Astrocyte (in vitro differentiated cells and primary cell): ENCODE measurements around the gene GDE1. TPM values are rescaled to one million over a fixed set of nuclear protein-coding genes. Genes with fewer than 3 reads are reported as not detected.

Experiments
- DNase-seq: peaks from one replicate; pipeline ENCODE4 v3.0.0-alpha.2; 2010; ENCODE audit warnings: low read depth
- FAIRE-seq: peaks from 2 replicates; lab custom pipeline; 2011; peaks lifted over from hg19 to GRCh38; lab: Jason Lieb, UNC
- H2AFZ ChIP-seq: 2 replicates; pipeline ENCODE4 v1.6.0; 2012; ENCODE audit warnings: low read depth, low read length, inconsistent platforms
- H3K27ac ChIP-seq: 2 replicates; pipeline ENCODE4 v1.5.1; 2011; ENCODE audit warnings: low read depth, low read length, inconsistent platforms
- H3K27me3 ChIP-seq: 2 replicates; pipeline ENCODE4 v1.6.0; 2011; ENCODE audit warnings: low read length, inconsistent platforms; ENCODE audit not compliant: insufficient read depth
- H3K36me3 ChIP-seq: 2 replicates; pipeline ENCODE4 v1.5.1; 2011; ENCODE audit warnings: low read length, inconsistent platforms; ENCODE audit not compliant: insufficient read depth
- H3K4me1 ChIP-seq: 2 replicates; pipeline ENCODE4 v1.5.1; 2011; ENCODE audit warnings: low read length, inconsistent platforms; ENCODE audit not compliant: insufficient read depth
- H3K4me2 ChIP-seq: 2 replicates; pipeline ENCODE4 v1.6.0; 2012; ENCODE audit warnings: low read length, inconsistent platforms
- H3K4me3 ChIP-seq: 2 replicates; pipeline ENCODE4 v1.5.1; 2011; ENCODE audit warnings: low read depth, mild to moderate bottlenecking, low read length, inconsistent platforms; ENCODE audit not compliant: insufficient read depth
- H3K79me2 ChIP-seq: 2 replicates; pipeline ENCODE4 v1.6.0; 2012; ENCODE audit warnings: mild to moderate bottlenecking, low read length, inconsistent platforms; ENCODE audit not compliant: insufficient read depth
- H3K9ac ChIP-seq: 2 replicates; pipeline ENCODE4 v1.6.0; 2012; ENCODE audit warnings: mild to moderate bottlenecking, low read length, inconsistent platforms
- H3K9me3 ChIP-seq: 2 replicates; pipeline ENCODE4 v1.5.1; 2012; ENCODE audit warnings: low read depth, mild to moderate bottlenecking, low read length, inconsistent platforms; ENCODE audit not compliant: insufficient read depth
- H4K20me1 ChIP-seq: 2 replicates; pipeline ENCODE4 v1.6.0; 2012; ENCODE audit warnings: low read length, inconsistent platforms; ENCODE audit not compliant: insufficient read depth
- H3K27ac Mint-ChIP-seq: one replicate; pipeline ENCODE4 v1.8.0; 2021; ENCODE audit warnings: mild to moderate bottlenecking, mixed read lengths; ENCODE audit not compliant: unreplicated experiment
- H3K27me3 Mint-ChIP-seq: one replicate; pipeline ENCODE4 v1.8.0; 2021; ENCODE audit warnings: low read depth, mixed read lengths; ENCODE audit not compliant: unreplicated experiment
- H3K36me3 Mint-ChIP-seq: one replicate; pipeline ENCODE4 v1.8.0; 2021; ENCODE audit warnings: low read depth, mixed read lengths; ENCODE audit not compliant: unreplicated experiment
- H3K4me1 Mint-ChIP-seq: one replicate; pipeline ENCODE4 v1.8.0; 2021; ENCODE audit warnings: low read depth, mixed read lengths; ENCODE audit not compliant: unreplicated experiment
- H3K4me3 Mint-ChIP-seq: one replicate; pipeline ENCODE4 v1.8.0; 2021; ENCODE audit warnings: mild to moderate bottlenecking, moderate library complexity, mixed read lengths; ENCODE audit not compliant: unreplicated experiment
- H3K9me3 Mint-ChIP-seq: one replicate; pipeline ENCODE4 v1.8.0; 2021; ENCODE audit warnings: mild to moderate bottlenecking, mixed read lengths; ENCODE audit not compliant: unreplicated experiment
- CTCF ChIP-seq: IDR thresholded peaks from 2 replicates; pipeline ENCODE4 v1.5.1; 2011; ENCODE audit warnings: low read depth, mild to moderate bottlenecking, inconsistent platforms, low read length, moderate library complexity; ENCODE audit not compliant: insufficient read depth
- EZH2 ChIP-seq: IDR thresholded peaks from 2 replicates; pipeline ENCODE4 v1.6.1; 2012; ENCODE audit warnings: mild to moderate bottlenecking, low read length, inconsistent platforms; ENCODE audit not compliant: insufficient read depth
- total RNA-seq: library from RNA; stranded (reverse); gene quantifications from 2 replicates; pipeline ENCODE4 v1.2.1, GENCODE V29; 2021

The GDE1 gene
- total RNA-seq, 1 donor from 2014 or later = 99.7 TPM

- Mint-ChIP-seq H3K4me1 (no peaks in the 10 kb centered on the region), H3K9me3 (peaks cover 2% of the 10 kb centered on the region), H3K4me3 (no peak overlapping the region), H3K27me3 (no peaks in the 10 kb centered on the region), H3K36me3 (peaks cover 15% of the 10 kb centered on the region), H3K27ac (no peak overlapping the region)
- Histone ChIP-seq H2AFZ (no peak overlapping the region), H3K4me2 (no peak overlapping the region), H3K27ac (no peak overlapping the region), H3K79me2 (peaks cover 17% of the 10 kb centered on the region), H3K36me3 (peaks cover 13% of the 10 kb centered on the region), H3K9ac (no peak overlapping the region), H4K20me1 (peaks cover 21% of the 10 kb centered on the region), H3K4me3 (no peak overlapping the region), H3K9me3 (no peaks in the 10 kb centered on the region), H3K27me3 (no peaks in the 10 kb centered on the region), H3K4me1 (no peaks in the 10 kb centered on the region)
- FAIRE-seq (no peak), DNase-seq (no peak)
- no peak for TF ChIP-seq EZH2
- TF ChIP-seq CTCF = no peak
These were observed 44.5 kb upstream of the GDE1 start for GRCh38 chr16:19566362-19566761.

- FAIRE-seq (no peak), DNase-seq (no peak)
- peaks cover 2% of the 10 kb centered on the region for H3K9me3 Mint-ChIP-seq
- peaks cover 15% of the 10 kb centered on the region for H3K36me3 Mint-ChIP-seq
- Histone ChIP-seq H3K27ac (no peak overlapping the region), H3K27me3 (no peaks in the 10 kb centered on the region), H3K9ac (no peak overlapping the region), H3K4me3 (no peak overlapping the region), H3K79me2 (peaks cover 34% of the 10 kb centered on the region), H2AFZ (no peak overlapping the region), H3K4me2 (no peak overlapping the region), H3K9me3 (no peaks in the 10 kb centered on the region), H4K20me1 (peaks cover 22% of the 10 kb centered on the region), H3K36me3 (peaks cover 10% of the 10 kb centered on the region), H3K4me1 (no peaks in the 10 kb centered on the region)
- H3K27me3 Mint-ChIP-seq = no peaks in the 10 kb centered on the region
- H3K27ac Mint-ChIP-seq = no peak overlapping the region
- no peak overlapping the region for H3K4me3 Mint-ChIP-seq
- TF ChIP-seq CTCF (no peak), EZH2 (no peak)
- H3K4me1 Mint-ChIP-seq = no peaks in the 10 kb centered on the region
These were observed 41.5 kb upstream of the GDE1 start for GRCh38 chr16:19563377-19563776.

GRCh38 chr16:19560078-19560477, 38.2 kb upstream of the GDE1 start:
- H3K4me3 Mint-ChIP-seq = no peak overlapping the region
- Histone ChIP-seq H3K36me3 (peaks cover 3% of the 10 kb centered on the region), H3K27ac (no peak overlapping the region), H3K4me2 (no peak overlapping the region), H3K4me1 (peaks cover 4% of the 10 kb centered on the region), H4K20me1 (peaks cover 16% of the 10 kb centered on the region), H3K79me2 (peaks cover 53% of the 10 kb centered on the region), H3K9ac (no peak overlapping the region), H3K4me3 (no peak overlapping the region), H3K27me3 (no peaks in the 10 kb centered on the region), H2AFZ (no peak overlapping the region), H3K9me3 (no peaks in the 10 kb centered on the region)
- H3K27ac Mint-ChIP-seq = no peak overlapping the region
- no peaks in the 10 kb centered on the region for H3K27me3 Mint-ChIP-seq
- peaks cover 6% of the 10 kb centered on the region for H3K36me3 Mint-ChIP-seq
- FAIRE-seq (no peak), DNase-seq (no peak)
- no peak for TF ChIP-seq EZH2
- TF ChIP-seq CTCF = no peak
- peaks cover 3% of the 10 kb centered on the region for H3K4me1 Mint-ChIP-seq
- peaks cover 2% of the 10 kb centered on the region for H3K9me3 Mint-ChIP-seq
